Measurements from ENCODE around the gene DDX1. TPM values are rescaled to one million over a fixed set of nuclear protein-coding genes. Genes with fewer than 3 reads are reported as not detected.
"Not testable (repeated sequence)": the region's sequence is repeated elsewhere in the genome, so short reads cannot be mapped to it uniquely, and the experiment has no call there.

DDX1 gene
- total RNA-seq, 1 donor from 2014 or later: 103 TPM

DNA sequence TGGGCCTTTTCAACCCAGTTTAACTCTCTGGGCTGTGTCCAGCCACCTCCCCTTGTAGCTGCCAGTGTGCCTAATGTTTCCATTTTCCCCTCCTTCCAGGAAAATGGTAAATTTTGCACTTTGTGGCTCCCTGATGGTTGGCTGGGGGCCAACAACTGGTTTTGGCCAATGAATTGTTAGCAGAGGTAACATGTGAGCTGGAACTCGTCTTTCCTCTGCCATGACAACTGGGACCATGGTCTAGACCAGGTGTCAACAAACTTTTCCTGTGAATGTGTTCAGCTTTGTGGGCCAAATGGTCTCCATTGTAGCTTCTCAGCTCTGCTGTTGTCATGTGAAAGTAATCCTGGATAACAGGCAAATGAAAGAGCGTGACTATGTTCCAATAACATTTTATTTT lies 87.2 kb downstream of the DDX1 start:
- H3K27me3 Mint-ChIP-seq (ENCODE audit: insufficient read depth, low read depth): peaks cover 17% of the 10 kb centered on the region
- H3K27ac ChIP-seq: no peak overlapping the region
- no peak for DNase-seq (ENCODE audit: low spot score)
- TF ChIP-seq EZH2phosphoT487 (IDR thresholded peaks at IDR 0.05) (no peak), EZH2 (IDR thresholded peaks at IDR 0.05) (no peak), CTCF (IDR thresholded peaks at IDR 0.05) (no peak)
- H3K27me3 ChIP-seq: no peaks in the 10 kb centered on the region
- H3K4me2 ChIP-seq: no peak overlapping the region
- H3K36me3 Mint-ChIP-seq: peaks cover 3% of the 10 kb centered on the region
- no peaks in the 10 kb centered on the region for H4K20me1 ChIP-seq (ENCODE audit: low read depth)
- H2AFZ ChIP-seq (replicated peaks): no peak overlapping the region
- no peak overlapping the region for H3K9ac ChIP-seq
- no peaks in the 10 kb centered on the region for H3K36me3 ChIP-seq
- peaks cover 14% of the 10 kb centered on the region for H3F3A ChIP-seq (ENCODE audit: low read depth)
- H3K9me3 Mint-ChIP-seq: peaks cover 20% of the 10 kb centered on the region
- H3K4me3 Mint-ChIP-seq: no peak overlapping the region
- H3K79me2 ChIP-seq (ENCODE audit: low read depth): no peaks in the 10 kb centered on the region
- no peak overlapping the region for H3K4me3 ChIP-seq
- H3K4me1 ChIP-seq: peaks cover 20% of the 10 kb centered on the region
- no peak overlapping the region for H3K27ac Mint-ChIP-seq
- peaks cover 40% of the 10 kb centered on the region for H3K4me1 Mint-ChIP-seq
- peaks cover 3% of the 10 kb centered on the region for H3K9me3 ChIP-seq (ENCODE audit: low read depth)

DNA sequence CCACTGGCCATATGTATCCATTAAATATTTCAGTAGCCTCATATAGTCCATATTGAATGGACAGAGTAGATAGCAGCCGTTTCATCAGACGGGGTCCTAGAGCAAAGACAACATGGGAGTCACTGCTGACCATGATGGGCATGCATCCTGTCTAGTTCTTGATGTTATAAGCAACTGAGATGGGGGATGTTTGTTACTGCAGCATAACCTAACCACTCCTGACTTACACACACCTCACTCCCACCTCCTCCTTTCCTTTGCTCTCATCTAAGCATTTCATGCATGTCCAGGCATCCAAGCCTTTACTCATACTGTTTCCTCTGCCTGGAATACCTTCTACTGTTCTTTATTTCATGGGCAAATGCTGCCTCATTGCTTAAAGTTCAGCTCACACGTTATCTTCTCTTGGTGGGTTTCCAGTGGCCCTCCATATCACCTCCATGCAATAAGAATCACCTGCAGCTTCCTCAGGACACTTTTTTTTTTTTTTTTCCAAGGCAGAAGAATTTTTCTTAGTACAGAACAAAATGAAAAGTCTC lies 87.8 kb downstream of the DDX1 start:
- no peak overlapping the region for H3K4me3 Mint-ChIP-seq
- no peak for TF ChIP-seq EZH2 (IDR thresholded peaks at IDR 0.05)
- no peak for TF ChIP-seq CTCF (IDR thresholded peaks at IDR 0.05)
- TF ChIP-seq EZH2phosphoT487 (IDR thresholded peaks at IDR 0.05): no peak
- H3K79me2 ChIP-seq (ENCODE audit: low read depth): no peaks in the 10 kb centered on the region

GRCh38 chr2:15680132-15680531 lies 88.5 kb downstream of the DDX1 start:
- H2AFZ ChIP-seq (replicated peaks); H3K9ac ChIP-seq; H3K4me3 Mint-ChIP-seq; H4K20me1 ChIP-seq (ENCODE audit: low read depth); DNase-seq (ENCODE audit: low spot score); H3K27ac ChIP-seq; H3K4me2 ChIP-seq; H3K9me3 ChIP-seq (ENCODE audit: low read depth); H3K27ac Mint-ChIP-seq; H3K27me3 ChIP-seq; H3K36me3 ChIP-seq; H3K79me2 ChIP-seq (ENCODE audit: low read depth); H3K4me3 ChIP-seq; H3K36me3 Mint-ChIP-seq: not testable (repeated sequence)
- peaks cover 40% of the 10 kb centered on the region for H3K4me1 Mint-ChIP-seq
- H3K27me3 Mint-ChIP-seq (ENCODE audit: insufficient read depth, low read depth): peaks cover 13% of the 10 kb centered on the region
- peaks cover 17% of the 10 kb centered on the region for H3K9me3 Mint-ChIP-seq
- Histone ChIP-seq H3F3A (ENCODE audit: low read depth) (peaks cover 14% of the 10 kb centered on the region), H3K4me1 (peaks cover 26% of the 10 kb centered on the region)

More for the DNA sequence above, 87.8 kb downstream of the DDX1 start:
- peaks cover 3% of the 10 kb centered on the region for H3K9me3 ChIP-seq (ENCODE audit: low read depth)
- H3K27me3 ChIP-seq: no peaks in the 10 kb centered on the region
- peaks cover 20% of the 10 kb centered on the region for H3K9me3 Mint-ChIP-seq
- H3K27me3 Mint-ChIP-seq (ENCODE audit: insufficient read depth, low read depth): peaks cover 17% of the 10 kb centered on the region
- H3K27ac Mint-ChIP-seq: no peak overlapping the region
- H4K20me1 ChIP-seq (ENCODE audit: low read depth): no peaks in the 10 kb centered on the region
- peaks cover 3% of the 10 kb centered on the region for H3K36me3 Mint-ChIP-seq
- no peak for DNase-seq (ENCODE audit: low spot score)
- peaks cover 14% of the 10 kb centered on the region for H3F3A ChIP-seq (ENCODE audit: low read depth)
- H3K9ac ChIP-seq: no peak overlapping the region
- no peak overlapping the region for H2AFZ ChIP-seq (replicated peaks)
- no peak overlapping the region for H3K27ac ChIP-seq
- peaks cover 21% of the 10 kb centered on the region for H3K4me1 ChIP-seq
- no peak overlapping the region for H3K4me3 ChIP-seq
- no peak overlapping the region for H3K4me2 ChIP-seq
- H3K36me3 ChIP-seq: no peaks in the 10 kb centered on the region
- H3K4me1 Mint-ChIP-seq: peaks cover 40% of the 10 kb centered on the region

Other genes starting within 250 kb of the DDX1 start
- 58.0 and 60.2 TPM in 2 replicates for gene NBAS, start 30.5 kb upstream of the DDX1 start, total RNA-seq (ENCODE audit: low replicate concordance)

All from neural progenitor cell (in vitro differentiated cells).